Activated naive CD8-positive, alpha-beta T cell treated with anti-CD3 and anti-CD28 coated beads for 36 hours (primary cell): Measurements from ENCODE around the gene LDLRAD4. TPM values are rescaled to one million over a fixed set of nuclear protein-coding genes. Genes with fewer than 3 reads are reported as not detected.

Experiments used
- DNase-seq: peaks from one replicate; pipeline ENCODE4 v3.0.0; 2021
- H3K27ac Mint-ChIP-seq: one replicate; pipeline ENCODE4 v1.8.0; 2022; ENCODE audit warnings: mild to moderate bottlenecking, moderate library complexity, mixed read lengths
- H3K27me3 Mint-ChIP-seq: one replicate; pipeline ENCODE4 v1.8.0; 2022; ENCODE audit warnings: mild to moderate bottlenecking, mixed read lengths
- H3K36me3 Mint-ChIP-seq: one replicate; pipeline ENCODE4 v1.8.0; 2021; ENCODE audit warnings: mild to moderate bottlenecking, mixed read lengths
- H3K4me1 Mint-ChIP-seq: one replicate; pipeline ENCODE4 v1.8.0; 2021; ENCODE audit warnings: mixed read lengths
- H3K4me3 Mint-ChIP-seq: one replicate; pipeline ENCODE4 v1.8.0; 2022; ENCODE audit warnings: mild to moderate bottlenecking, moderate library complexity, mixed read lengths
- H3K9me3 Mint-ChIP-seq: one replicate; pipeline ENCODE4 v1.8.0; 2022; ENCODE audit warnings: mixed read lengths
- total RNA-seq, 2 experiments: library from RNA; stranded (reverse); gene quantifications; one replicate each; pipeline ENCODE4 v1.2.3, GENCODE V29; 2021

The LDLRAD4 gene
- total RNA-seq, 2 experiments from 2014 or later: 27.4 to 27.5 TPM

GRCh38 chr18:13418013-13418710, 199.6 kb downstream of the LDLRAD4 start:
- Mint-ChIP-seq H3K4me1 (peaks cover 32% of the 10 kb centered on the region), H3K27me3 (no peaks in the 10 kb centered on the region), H3K36me3 (peaks cover 10% of the 10 kb centered on the region), H3K9me3 (no peaks in the 10 kb centered on the region), H3K4me3 (no peak overlapping the region), H3K27ac (no peak overlapping the region)
- no peak for DNase-seq

- DNase-seq: no peak
- H3K9me3 Mint-ChIP-seq: no peaks in the 10 kb centered on the region
- H3K4me1 Mint-ChIP-seq: peaks cover 36% of the 10 kb centered on the region
- no peaks in the 10 kb centered on the region for H3K27me3 Mint-ChIP-seq
- peak overlapping the region; percentile 8 for H3K27ac Mint-ChIP-seq
- no peak overlapping the region for H3K4me3 Mint-ChIP-seq
- H3K36me3 Mint-ChIP-seq: peaks cover 6% of the 10 kb centered on the region
Measured at GRCh38 chr18:13420969-13421686, 202.6 kb downstream of the LDLRAD4 start.

- H3K4me1 Mint-ChIP-seq: peaks cover 25% of the 10 kb centered on the region
- H3K9me3 Mint-ChIP-seq: no peaks in the 10 kb centered on the region
- no peak overlapping the region for H3K27ac Mint-ChIP-seq
- no peaks in the 10 kb centered on the region for H3K27me3 Mint-ChIP-seq
- H3K4me3 Mint-ChIP-seq: no peak overlapping the region
- peaks cover 3% of the 10 kb centered on the region for H3K36me3 Mint-ChIP-seq
- DNase-seq: no peak
Measured at GRCh38 chr18:13422541-13423147, 204.1 kb downstream of the LDLRAD4 start.

DNA sequence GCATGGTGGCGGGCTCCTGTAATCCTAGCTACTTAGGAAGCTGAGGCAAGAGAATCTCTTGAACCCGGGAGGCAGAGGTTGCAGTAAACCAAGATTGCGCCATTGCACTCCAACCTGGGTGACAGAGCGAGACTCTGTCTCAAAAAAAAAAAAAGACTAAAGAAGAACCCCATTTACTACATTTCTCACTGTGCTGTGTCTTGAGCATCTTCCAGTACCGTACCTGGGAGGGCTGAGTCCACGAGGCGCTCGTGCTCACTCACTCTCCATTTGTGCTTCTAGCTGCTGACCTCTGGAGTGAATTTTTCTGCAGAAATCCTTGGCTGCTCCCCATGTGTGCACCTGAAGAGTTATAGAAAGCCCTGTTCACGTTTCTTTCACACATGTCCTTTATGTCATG, 204.8 kb downstream of the LDLRAD4 start:
- Mint-ChIP-seq H3K36me3 (peaks cover 1% of the 10 kb centered on the region), H3K4me1 (peaks cover 30% of the 10 kb centered on the region), H3K27ac (no peak overlapping the region), H3K4me3 (no peak overlapping the region), H3K27me3 (no peaks in the 10 kb centered on the region), H3K9me3 (no peaks in the 10 kb centered on the region)
- no peak for DNase-seq

- H3K27ac Mint-ChIP-seq: no peak overlapping the region
Measured at GRCh38 chr18:13424363-13424762, 205.8 kb downstream of the LDLRAD4 start.

DNA sequence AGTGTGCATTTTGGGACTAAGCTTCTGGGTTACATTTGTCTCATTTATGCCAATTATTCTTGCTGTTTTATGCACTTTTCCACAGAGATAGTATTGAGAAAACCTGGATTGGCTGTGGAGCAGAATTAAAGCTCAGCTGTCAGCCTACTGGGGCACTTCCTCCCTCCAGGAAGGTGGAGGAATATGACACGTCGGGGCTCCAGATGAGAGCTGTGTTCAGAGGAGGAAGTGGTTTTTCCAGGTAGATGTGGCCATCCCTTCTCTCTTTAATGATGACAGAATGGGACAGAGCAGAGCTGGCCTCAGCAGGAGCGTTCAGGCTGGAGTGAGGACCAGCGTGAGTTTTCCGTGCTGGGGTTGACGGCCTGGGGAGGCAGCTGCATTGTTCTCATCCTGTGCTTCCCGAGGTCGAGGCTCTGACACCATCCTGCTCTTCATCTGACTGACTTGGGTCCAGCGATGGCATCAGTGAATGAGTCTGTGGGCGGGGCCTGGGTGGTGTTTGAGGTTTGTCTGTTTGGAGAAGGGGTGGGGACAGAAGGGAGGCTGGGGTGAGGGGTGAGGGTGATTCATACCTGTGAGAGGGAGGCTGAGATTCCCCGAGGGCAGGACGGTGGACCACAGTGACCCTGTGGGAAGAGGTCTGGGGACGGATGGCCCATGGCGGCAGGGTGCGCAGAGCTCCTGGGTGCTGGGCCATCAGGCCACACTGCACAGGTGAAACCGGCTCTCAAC, 207.0 kb downstream of the LDLRAD4 start:
- H3K27ac Mint-ChIP-seq: peak overlapping the region; percentile 7
- peak; percentile 43 for DNase-seq
- no peak overlapping the region for H3K4me3 Mint-ChIP-seq
- H3K36me3 Mint-ChIP-seq: peaks cover 4% of the 10 kb centered on the region
- H3K27me3 Mint-ChIP-seq: no peaks in the 10 kb centered on the region
- peaks cover 34% of the 10 kb centered on the region for H3K4me1 Mint-ChIP-seq
- H3K9me3 Mint-ChIP-seq: no peaks in the 10 kb centered on the region

More at GRCh38 chr18:13424363-13424762, 205.8 kb downstream of the LDLRAD4 start:
- DNase-seq: no peak
- Mint-ChIP-seq H3K4me3 (no peak overlapping the region), H3K4me1 (peaks cover 34% of the 10 kb centered on the region), H3K36me3 (peaks cover 4% of the 10 kb centered on the region), H3K9me3 (no peaks in the 10 kb centered on the region), H3K27me3 (no peaks in the 10 kb centered on the region)

DNA sequence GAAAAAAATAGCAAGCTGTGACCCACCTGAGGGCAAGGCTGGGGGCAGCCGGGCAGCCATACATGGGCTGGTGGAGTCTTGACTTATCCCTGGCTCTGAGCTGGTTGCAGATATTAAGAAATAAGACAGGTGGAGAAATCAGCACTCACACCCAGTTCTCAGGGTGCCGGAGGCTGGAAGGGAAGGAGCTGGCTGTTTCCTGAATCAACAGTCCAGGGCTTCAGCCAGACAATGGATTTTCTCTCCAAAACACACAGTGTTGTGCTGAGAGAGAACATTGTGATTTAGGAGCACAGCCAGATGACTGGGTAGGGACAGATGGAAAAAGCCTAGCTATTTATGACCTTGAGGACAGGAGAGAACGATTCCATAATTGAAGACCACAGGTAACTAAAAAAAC, 208.8 kb downstream of the LDLRAD4 start:
- Mint-ChIP-seq H3K4me3 (no peak overlapping the region), H3K27ac (no peak overlapping the region), H3K36me3 (peaks cover 5% of the 10 kb centered on the region), H3K4me1 (peaks cover 27% of the 10 kb centered on the region), H3K9me3 (no peaks in the 10 kb centered on the region), H3K27me3 (no peaks in the 10 kb centered on the region)
- no peak for DNase-seq

GRCh38 chr18:13428319-13428718, 209.8 kb downstream of the LDLRAD4 start:
- H3K27me3 Mint-ChIP-seq: no peaks in the 10 kb centered on the region
- no peak for DNase-seq
- H3K4me1 Mint-ChIP-seq: peaks cover 28% of the 10 kb centered on the region
- no peak overlapping the region for H3K27ac Mint-ChIP-seq
- H3K4me3 Mint-ChIP-seq: no peak overlapping the region
- no peaks in the 10 kb centered on the region for H3K9me3 Mint-ChIP-seq
- H3K36me3 Mint-ChIP-seq: peaks cover 5% of the 10 kb centered on the region

GRCh38 chr18:13429016-13429415, 210.5 kb downstream of the LDLRAD4 start:
- Mint-ChIP-seq H3K27ac (no peak overlapping the region), H3K4me1 (peaks cover 28% of the 10 kb centered on the region), H3K36me3 (peaks cover 5% of the 10 kb centered on the region), H3K9me3 (no peaks in the 10 kb centered on the region), H3K27me3 (no peaks in the 10 kb centered on the region), H3K4me3 (no peak overlapping the region)
- DNase-seq: no peak

- no peaks in the 10 kb centered on the region for H3K9me3 Mint-ChIP-seq
- no peak overlapping the region for H3K4me3 Mint-ChIP-seq
- H3K27me3 Mint-ChIP-seq: no peaks in the 10 kb centered on the region
- H3K27ac Mint-ChIP-seq: no peak overlapping the region
- peaks cover 5% of the 10 kb centered on the region for H3K36me3 Mint-ChIP-seq
- peaks cover 21% of the 10 kb centered on the region for H3K4me1 Mint-ChIP-seq
- no peak for DNase-seq
Measured at GRCh38 chr18:13429884-13430510, 211.4 kb downstream of the LDLRAD4 start.

- peaks cover 20% of the 10 kb centered on the region for H3K4me1 Mint-ChIP-seq
- H3K27ac Mint-ChIP-seq: no peak overlapping the region
- H3K9me3 Mint-ChIP-seq: no peaks in the 10 kb centered on the region
- no peak for DNase-seq
- no peak overlapping the region for H3K4me3 Mint-ChIP-seq
- no peaks in the 10 kb centered on the region for H3K27me3 Mint-ChIP-seq
- peaks cover 5% of the 10 kb centered on the region for H3K36me3 Mint-ChIP-seq
Measured at GRCh38 chr18:13430663-13431062, 212.1 kb downstream of the LDLRAD4 start.

- Mint-ChIP-seq H3K4me1 (peaks cover 29% of the 10 kb centered on the region), H3K27ac (no peak overlapping the region), H3K36me3 (peaks cover 5% of the 10 kb centered on the region), H3K4me3 (no peak overlapping the region), H3K9me3 (no peaks in the 10 kb centered on the region), H3K27me3 (no peaks in the 10 kb centered on the region)
- DNase-seq: no peak
Measured at GRCh38 chr18:13431886-13432285, 213.3 kb downstream of the LDLRAD4 start.

DNA sequence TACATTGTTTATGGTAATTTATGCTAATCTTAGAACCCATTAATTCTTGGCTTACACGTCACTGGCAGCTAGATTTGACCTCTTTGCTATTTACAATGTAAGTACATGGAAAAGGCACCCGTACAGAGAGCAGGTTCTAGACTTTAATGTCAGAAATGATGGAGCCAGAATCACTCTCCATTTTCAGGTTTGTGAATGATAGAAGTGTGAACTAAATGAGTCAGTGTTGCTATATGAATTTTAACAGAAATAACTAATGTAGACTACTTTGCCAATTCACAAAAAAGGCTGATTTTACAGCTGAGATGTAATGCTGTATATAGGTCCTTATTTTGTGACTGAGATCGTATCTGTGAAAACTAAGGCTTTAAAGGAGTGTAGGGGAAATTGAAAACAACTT, 214.6 kb downstream of the LDLRAD4 start:
- Mint-ChIP-seq H3K4me1 (peaks cover 38% of the 10 kb centered on the region), H3K27ac (no peak overlapping the region), H3K9me3 (no peaks in the 10 kb centered on the region), H3K27me3 (no peaks in the 10 kb centered on the region), H3K36me3 (peaks cover 5% of the 10 kb centered on the region), H3K4me3 (no peak overlapping the region)
- no peak for DNase-seq

DNA sequence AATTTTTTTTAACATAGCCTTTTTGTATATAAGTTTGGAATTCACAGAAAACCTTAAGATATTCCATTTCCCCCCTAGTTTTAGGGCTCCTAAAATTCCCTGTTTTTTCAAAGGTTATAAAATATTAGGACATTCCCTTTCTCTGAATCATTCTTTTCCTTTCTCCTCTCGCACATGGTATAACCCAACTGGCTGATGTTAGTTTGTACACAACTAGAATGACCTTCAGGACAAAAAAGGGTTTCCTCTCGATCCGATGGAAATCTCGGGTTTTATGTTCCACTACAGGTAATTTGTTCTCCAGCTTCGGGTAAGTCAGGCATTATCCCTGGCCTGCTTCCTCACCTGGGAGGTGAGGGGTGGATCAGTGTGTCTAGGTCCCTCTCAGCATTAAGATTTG, 215.1 kb downstream of the LDLRAD4 start:
- H3K27ac Mint-ChIP-seq: no peak overlapping the region
- H3K4me3 Mint-ChIP-seq: no peak overlapping the region
- no peak for DNase-seq
- H3K9me3 Mint-ChIP-seq: no peaks in the 10 kb centered on the region
- peaks cover 38% of the 10 kb centered on the region for H3K4me1 Mint-ChIP-seq
- peaks cover 5% of the 10 kb centered on the region for H3K36me3 Mint-ChIP-seq
- H3K27me3 Mint-ChIP-seq: no peaks in the 10 kb centered on the region

- H3K4me3 Mint-ChIP-seq: no peak overlapping the region
- H3K9me3 Mint-ChIP-seq: no peaks in the 10 kb centered on the region
- H3K27me3 Mint-ChIP-seq: no peaks in the 10 kb centered on the region
- no peak overlapping the region for H3K27ac Mint-ChIP-seq
- H3K4me1 Mint-ChIP-seq: peaks cover 50% of the 10 kb centered on the region
- no peak for DNase-seq
- H3K36me3 Mint-ChIP-seq: peaks cover 7% of the 10 kb centered on the region
Measured at GRCh38 chr18:13434854-13435253, 216.3 kb downstream of the LDLRAD4 start.
